ENCODE measurements around the gene OAS2. TPM values are rescaled to one million over a fixed set of nuclear protein-coding genes. Genes with fewer than 3 reads are reported as not detected.

The OAS2 gene
- total RNA-seq, 1 experiment from 2014 or later: 5.8 TPM

- no peak overlapping the region for H3K27ac ChIP-seq (ENCODE audit: low read length)
- H3K4me2 ChIP-seq (ENCODE audit: low read length): no peak overlapping the region
- peaks cover 8% of the 10 kb centered on the region; the same call in 1 of the 2 replicates for H3K79me2 ChIP-seq (ENCODE audit: low read length)
- POLR2A ChIA-PET (ENCODE audit: unreplicated experiment): no interaction called here
- no peak overlapping the region for H3K4me3 ChIP-seq (ENCODE audit: low read length)
- H3F3A ChIP-seq (ENCODE audit: low read length, unreplicated experiment): no peaks in the 10 kb centered on the region
- no peaks in the 10 kb centered on the region for H3K9me3 ChIP-seq (ENCODE audit: low read length)
- no peaks in the 10 kb centered on the region for H3K27me3 ChIP-seq (ENCODE audit: low read length)
- H4K20me1 ChIP-seq (ENCODE audit: low read length): no peaks in the 10 kb centered on the region
- DNase-seq: no peak
- no peak overlapping the region for H2AFZ ChIP-seq (ENCODE audit: low read length)
- no peaks in the 10 kb centered on the region for H3K36me3 ChIP-seq (ENCODE audit: low read depth, low read length)
- intact Hi-C loops (cut with micrococcal nuclease): no loop called here
- TF ChIP-seq EZH2 (IDR thresholded peaks at IDR 0.05; ENCODE audit: low read length, unreplicated experiment) (no peak), CTCF (conservative IDR thresholded peaks at IDR 0.05; ENCODE audit: low read depth, low read length) (no peak), EZH2phosphoT487 (IDR thresholded peaks at IDR 0.05; ENCODE audit: borderline replicate concordance, low read length) (no peak)
- H3K4me1 ChIP-seq (ENCODE audit: insufficient read depth, low read length): peaks cover 16% of the 10 kb centered on the region
- BruUV-seq (replicated peaks): no TSS peak
- no peaks in the 10 kb centered on the region for H3K9me2 ChIP-seq (replicated peaks; ENCODE audit: low read length)
- CTCF ChIA-PET: interaction anchor here (0.6 kb wide), 1 partner anchor 42 kb away, joined by 4 read pairs; no protein-coding TSS in a partner anchor
- H3K9ac ChIP-seq (ENCODE audit: low read length): no peak overlapping the region
- no peak for ATAC-seq
Observed at GRCh38 chr12:112942572-112942971, 35.7 kb upstream of the OAS2 start.

GRCh38 chr12:112944024-112944690 lies 34.2 kb upstream of the OAS2 start:
- H3K4me3 ChIP-seq (ENCODE audit: low read length): no peak overlapping the region
- H2AFZ ChIP-seq (ENCODE audit: low read length): no peak overlapping the region
- ATAC-seq (no peak), DNase-seq (no peak)
- H3K4me2 ChIP-seq (ENCODE audit: low read length): no peak overlapping the region
- no peaks in the 10 kb centered on the region for H3K36me3 ChIP-seq (ENCODE audit: low read depth, low read length)
- peaks cover 7% of the 10 kb centered on the region; the same call in 1 of the 2 replicates for H3K79me2 ChIP-seq (ENCODE audit: low read length)
- H3K9ac ChIP-seq (ENCODE audit: low read length): no peak overlapping the region
- no peaks in the 10 kb centered on the region for H3F3A ChIP-seq (ENCODE audit: low read length, unreplicated experiment)
- CTCF ChIA-PET: no interaction called here
- H3K27me3 ChIP-seq (ENCODE audit: low read length): no peaks in the 10 kb centered on the region
- no TSS peak for BruUV-seq (replicated peaks)
- no peak overlapping the region for H3K27ac ChIP-seq (ENCODE audit: low read length)
- H4K20me1 ChIP-seq (ENCODE audit: low read length): no peaks in the 10 kb centered on the region
- no peaks in the 10 kb centered on the region for H3K9me3 ChIP-seq (ENCODE audit: low read length)
- TF ChIP-seq EZH2 (IDR thresholded peaks at IDR 0.05; ENCODE audit: low read length, unreplicated experiment) (no peak), CTCF (conservative IDR thresholded peaks at IDR 0.05; ENCODE audit: low read depth, low read length) (no peak)
- H3K9me2 ChIP-seq (replicated peaks; ENCODE audit: low read length): no peaks in the 10 kb centered on the region
- peaks cover 9% of the 10 kb centered on the region for H3K4me1 ChIP-seq (ENCODE audit: insufficient read depth, low read length)
- intact Hi-C loops (cut with micrococcal nuclease): no loop called here
- POLR2A ChIA-PET (ENCODE audit: unreplicated experiment): no interaction called here

- no peak overlapping the region for H3K27ac ChIP-seq (ENCODE audit: low read length)
- H3K9me2 ChIP-seq (replicated peaks; ENCODE audit: low read length): no peaks in the 10 kb centered on the region
- H3K79me2 ChIP-seq (ENCODE audit: low read length): no peaks in the 10 kb centered on the region
- no peaks in the 10 kb centered on the region for H3K9me3 ChIP-seq (ENCODE audit: low read length)
- H3K4me2 ChIP-seq (ENCODE audit: low read length): no peak overlapping the region
- ChIA-PET POLR2A (ENCODE audit: unreplicated experiment) (no interaction called here), CTCF (no interaction called here)
- no TSS peak for BruUV-seq (replicated peaks)
- ATAC-seq: no peak
- DNase-seq: no peak
- TF ChIP-seq EZH2 (IDR thresholded peaks at IDR 0.05; ENCODE audit: low read length, unreplicated experiment) (no peak), CTCF (conservative IDR thresholded peaks at IDR 0.05; ENCODE audit: low read depth, low read length) (no peak), EZH2phosphoT487 (IDR thresholded peaks at IDR 0.05; ENCODE audit: borderline replicate concordance, low read length) (no peak)
- H3K9ac ChIP-seq (ENCODE audit: low read length): no peak overlapping the region
- no peak overlapping the region for H2AFZ ChIP-seq (ENCODE audit: low read length)
- H3K27me3 ChIP-seq (ENCODE audit: low read length): no peaks in the 10 kb centered on the region
- no peaks in the 10 kb centered on the region for H3K4me1 ChIP-seq (ENCODE audit: insufficient read depth, low read length)
- no peaks in the 10 kb centered on the region for H3K36me3 ChIP-seq (ENCODE audit: low read depth, low read length)
- H3F3A ChIP-seq (ENCODE audit: low read length, unreplicated experiment): no peaks in the 10 kb centered on the region
- H4K20me1 ChIP-seq (ENCODE audit: low read length): no peaks in the 10 kb centered on the region
- intact Hi-C loops (cut with micrococcal nuclease): no loop called here
- no peak overlapping the region for H3K4me3 ChIP-seq (ENCODE audit: low read length)
Observed at GRCh38 chr12:112945515-112945914, 32.8 kb upstream of the OAS2 start.
